ENCODE results near the gene TSPAN3. TPM values are rescaled to one million over a fixed set of nuclear protein-coding genes. Genes with fewer than 3 reads are reported as not detected.

The TSPAN3 gene
- total RNA-seq, 1 donor from 2014 or later: 187 TPM

DNA sequence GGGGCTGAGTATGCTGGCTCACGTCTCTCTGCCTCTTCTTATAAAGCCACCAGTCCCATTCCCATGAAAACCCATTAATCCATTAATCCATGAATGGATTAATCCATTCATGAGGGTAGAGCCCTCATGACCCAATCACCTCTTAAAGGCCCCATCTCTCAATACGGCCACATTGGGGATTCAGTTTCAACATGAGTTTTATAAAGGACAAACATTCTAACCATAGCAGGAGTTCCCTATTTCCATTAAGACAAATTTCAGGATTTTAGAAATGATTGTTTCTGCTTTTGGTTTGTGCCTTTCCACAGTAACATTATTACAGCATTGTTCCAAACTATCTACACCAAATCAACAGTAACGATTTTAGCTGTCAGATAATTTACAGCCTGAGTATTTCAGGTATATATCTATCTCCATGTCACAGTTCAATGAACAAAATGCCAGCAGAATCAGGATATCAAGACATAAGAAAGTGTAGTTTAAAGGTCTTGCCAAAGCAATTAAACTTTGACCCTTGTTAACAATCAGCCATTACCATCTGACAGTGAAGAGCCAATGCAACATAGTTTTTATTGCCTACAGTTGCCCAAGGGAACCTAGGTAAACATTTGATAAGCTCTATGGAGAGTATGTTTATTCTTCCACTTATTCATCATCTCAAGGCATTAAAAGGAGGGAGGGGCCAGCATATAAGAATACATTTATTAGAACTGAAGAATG, 3.8 kb downstream of the TSPAN3 start:
- Histone ChIP-seq H3K27me3 (ENCODE audit: control insufficient read depth, insufficient read depth, low read length) (no peaks in the 10 kb centered on the region), H3K4me3 (ENCODE audit: low read depth, low read length) (no peak overlapping the region), H3K36me3 (ENCODE audit: control insufficient read depth, insufficient read depth, low read length) (no peaks in the 10 kb centered on the region)
- DNase-seq (ENCODE audit: low read depth): peak; percentile 86
- TF ChIP-seq, protein P1, sequence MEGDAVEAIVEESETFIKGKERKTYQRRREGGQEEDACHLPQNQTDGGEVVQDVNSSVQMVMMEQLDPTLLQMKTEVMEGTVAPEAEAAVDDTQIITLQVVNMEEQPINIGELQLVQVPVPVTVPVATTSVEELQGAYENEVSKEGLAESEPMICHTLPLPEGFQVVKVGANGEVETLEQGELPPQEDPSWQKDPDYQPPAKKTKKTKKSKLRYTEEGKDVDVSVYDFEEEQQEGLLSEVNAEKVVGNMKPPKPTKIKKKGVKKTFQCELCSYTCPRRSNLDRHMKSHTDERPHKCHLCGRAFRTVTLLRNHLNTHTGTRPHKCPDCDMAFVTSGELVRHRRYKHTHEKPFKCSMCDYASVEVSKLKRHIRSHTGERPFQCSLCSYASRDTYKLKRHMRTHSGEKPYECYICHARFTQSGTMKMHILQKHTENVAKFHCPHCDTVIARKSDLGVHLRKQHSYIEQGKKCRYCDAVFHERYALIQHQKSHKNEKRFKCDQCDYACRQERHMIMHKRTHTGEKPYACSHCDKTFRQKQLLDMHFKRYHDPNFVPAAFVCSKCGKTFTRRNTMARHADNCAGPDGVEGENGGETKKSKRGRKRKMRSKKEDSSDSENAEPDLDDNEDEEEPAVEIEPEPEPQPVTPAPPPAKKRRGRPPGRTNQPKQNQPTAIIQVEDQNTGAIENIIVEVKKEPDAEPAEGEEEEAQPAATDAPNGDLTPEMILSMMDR (IDR thresholded peaks at IDR 0.05; ENCODE audit: insufficient read depth, low read length, severe bottlenecking): no peak
- no peak for FAIRE-seq

GRCh38 chr15:77064539-77065308, 6.2 kb downstream of the TSPAN3 start:
- Histone ChIP-seq H3K27me3 (ENCODE audit: control insufficient read depth, insufficient read depth, low read length) (no peaks in the 10 kb centered on the region), H3K36me3 (ENCODE audit: control insufficient read depth, insufficient read depth, low read length) (no peaks in the 10 kb centered on the region), H3K4me3 (ENCODE audit: low read depth, low read length) (no peak overlapping the region)
- FAIRE-seq (no peak), DNase-seq (ENCODE audit: low read depth) (peak; percentile 95)
- TF ChIP-seq, protein P1 (IDR thresholded peaks at IDR 0.05; ENCODE audit: insufficient read depth, low read length, severe bottlenecking): peak; percentile 15

- no peak overlapping the region for H3K4me3 ChIP-seq (ENCODE audit: low read depth, low read length)
These were observed 6.8 kb downstream of the TSPAN3 start for GRCh38 chr15:77064063-77064462.

GRCh38 chr15:77063249-77063648, 7.7 kb downstream of the TSPAN3 start:
- H3K36me3 ChIP-seq (ENCODE audit: control insufficient read depth, insufficient read depth, low read length): no peaks in the 10 kb centered on the region
- FAIRE-seq (no peak), DNase-seq (ENCODE audit: low read depth) (no peak)
- TF ChIP-seq, protein P1 (IDR thresholded peaks at IDR 0.05; ENCODE audit: insufficient read depth, low read length, severe bottlenecking): no peak
- no peaks in the 10 kb centered on the region for H3K27me3 ChIP-seq (ENCODE audit: control insufficient read depth, insufficient read depth, low read length)
- H3K4me3 ChIP-seq (ENCODE audit: low read depth, low read length): no peak overlapping the region

More at GRCh38 chr15:77064063-77064462, 6.8 kb downstream of the TSPAN3 start:
- DNase-seq (ENCODE audit: low read depth) (no peak), FAIRE-seq (no peak)
- Histone ChIP-seq H3K27me3 (ENCODE audit: control insufficient read depth, insufficient read depth, low read length) (no peaks in the 10 kb centered on the region), H3K36me3 (ENCODE audit: control insufficient read depth, insufficient read depth, low read length) (no peaks in the 10 kb centered on the region)
- TF ChIP-seq, protein P1 (IDR thresholded peaks at IDR 0.05; ENCODE audit: insufficient read depth, low read length, severe bottlenecking): no peak

GRCh38 chr15:77060546-77060945, 10.4 kb downstream of the TSPAN3 start:
- no peak for DNase-seq (ENCODE audit: low read depth)
- no peak for FAIRE-seq
- TF ChIP-seq, protein P1 (IDR thresholded peaks at IDR 0.05; ENCODE audit: insufficient read depth, low read length, severe bottlenecking): no peak

More at GRCh38 chr15:77060546-77060945, 10.4 kb downstream of the TSPAN3 start:
- H3K27me3 ChIP-seq (ENCODE audit: control insufficient read depth, insufficient read depth, low read length): no peaks in the 10 kb centered on the region
- no peaks in the 10 kb centered on the region for H3K36me3 ChIP-seq (ENCODE audit: control insufficient read depth, insufficient read depth, low read length)
- H3K4me3 ChIP-seq (ENCODE audit: low read depth, low read length): no peak overlapping the region

Data from bronchial epithelial cell (primary cell).